ENCODE measurements around the gene HK1. TPM values are rescaled to one million over a fixed set of nuclear protein-coding genes. Genes with fewer than 3 reads are reported as not detected.

Gene HK1
- total and polyA plus RNA-seq, 10 donors, result 19.0 to 108 (median 63.4) TPM

DNA sequence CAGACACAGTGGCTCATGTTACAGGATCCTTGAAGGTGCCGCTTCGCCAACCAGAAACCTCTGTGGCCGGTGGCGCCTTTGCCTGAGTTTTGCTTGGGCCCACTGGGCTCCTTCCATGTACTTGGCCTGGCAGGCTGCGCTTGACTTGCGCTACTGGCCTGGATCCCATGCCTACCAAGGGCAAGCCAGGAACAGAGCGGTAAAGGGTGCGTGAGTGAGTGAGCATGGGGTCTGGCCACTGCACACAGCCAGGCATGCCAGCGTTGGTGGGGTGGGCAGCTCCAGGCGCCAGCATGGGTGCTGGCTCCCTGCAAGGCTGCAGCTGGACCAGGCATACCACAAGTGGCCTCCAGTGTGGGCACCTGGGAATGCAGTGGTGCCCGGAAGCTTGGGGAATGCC is 156.6 kb downstream of the HK1 start:
- H3K36me3 ChIP-seq, result no peaks in the 10 kb centered on the region
- WGBS, 5 donors, result 97 to 98% (median 97%) methylated on average over 10 to 11 of the region's 11 CpGs
- H3K27me3 ChIP-seq (replicated peaks in 1 of 7), result no peaks in the 10 kb centered on the region
- H3K4me3 ChIP-seq, result no peak overlapping the region
- peaks cover 0 to 19% (median 7%) of the 10 kb centered on the region in 6 donors for H3K4me1 ChIP-seq
- DNase-seq, result peak; percentile 62
- no peaks in the 10 kb centered on the region for H3K9me3 ChIP-seq
- H3K27ac ChIP-seq, result no peak overlapping the region
- TF ChIP-seq POLR2AphosphoS5 (IDR thresholded peaks at IDR 0.05) (no peak), POLR2A (IDR thresholded peaks at IDR 0.05) (no peak)
- TF ChIP-seq, protein P1, sequence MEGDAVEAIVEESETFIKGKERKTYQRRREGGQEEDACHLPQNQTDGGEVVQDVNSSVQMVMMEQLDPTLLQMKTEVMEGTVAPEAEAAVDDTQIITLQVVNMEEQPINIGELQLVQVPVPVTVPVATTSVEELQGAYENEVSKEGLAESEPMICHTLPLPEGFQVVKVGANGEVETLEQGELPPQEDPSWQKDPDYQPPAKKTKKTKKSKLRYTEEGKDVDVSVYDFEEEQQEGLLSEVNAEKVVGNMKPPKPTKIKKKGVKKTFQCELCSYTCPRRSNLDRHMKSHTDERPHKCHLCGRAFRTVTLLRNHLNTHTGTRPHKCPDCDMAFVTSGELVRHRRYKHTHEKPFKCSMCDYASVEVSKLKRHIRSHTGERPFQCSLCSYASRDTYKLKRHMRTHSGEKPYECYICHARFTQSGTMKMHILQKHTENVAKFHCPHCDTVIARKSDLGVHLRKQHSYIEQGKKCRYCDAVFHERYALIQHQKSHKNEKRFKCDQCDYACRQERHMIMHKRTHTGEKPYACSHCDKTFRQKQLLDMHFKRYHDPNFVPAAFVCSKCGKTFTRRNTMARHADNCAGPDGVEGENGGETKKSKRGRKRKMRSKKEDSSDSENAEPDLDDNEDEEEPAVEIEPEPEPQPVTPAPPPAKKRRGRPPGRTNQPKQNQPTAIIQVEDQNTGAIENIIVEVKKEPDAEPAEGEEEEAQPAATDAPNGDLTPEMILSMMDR (IDR thresholded peaks at IDR 0.05 in 8 of 11, conservative IDR thresholded peaks at IDR 0.05 in 3 of 11), result no peak
- intact Hi-C loops (cut with DNase I; ENCODE audit: low total_unique reads), result no loop called here

DNA sequence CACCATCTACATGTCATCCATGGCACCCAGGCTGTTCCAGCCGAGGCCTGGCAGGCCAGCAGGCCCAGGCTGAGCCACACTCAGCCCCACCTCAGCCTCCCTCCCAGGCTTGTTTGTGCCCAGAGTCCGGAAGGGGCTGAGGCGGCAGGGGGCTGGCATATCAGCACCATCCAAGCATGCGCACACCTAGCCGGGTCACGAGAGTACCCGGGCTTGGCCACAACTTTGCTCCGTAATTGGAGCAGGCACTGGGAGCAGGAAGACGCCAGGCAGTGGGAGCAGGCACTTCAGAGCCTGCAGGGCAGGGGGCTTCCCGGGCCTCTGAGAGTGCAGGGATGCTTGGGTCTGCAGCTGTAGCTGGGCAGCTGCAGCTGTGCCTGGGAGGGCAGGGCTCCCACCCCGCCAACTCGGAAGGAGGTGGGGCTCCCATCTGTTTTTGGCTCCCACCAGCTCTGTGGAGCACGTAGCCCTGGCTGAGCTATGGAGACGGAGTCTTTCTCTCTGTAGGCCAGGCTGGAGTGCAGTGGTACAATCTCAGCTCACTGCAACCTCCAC is 157.7 kb downstream of the HK1 start:
- intact Hi-C loops (cut with DNase I; ENCODE audit: low total_unique reads), result no loop called here
- Histone ChIP-seq H3K4me1 (peaks cover 0 to 22% (median 7%) of the 10 kb centered on the region in 6 donors), H3K36me3 (no peaks in the 10 kb centered on the region), H3K27ac (no peak overlapping the region), H3K4me3 (no peak overlapping the region), H3K27me3 (replicated peaks in 1 of 7) (no peaks in the 10 kb centered on the region), H3K9me3 (no peaks in the 10 kb centered on the region)
- TF ChIP-seq, protein P1 (IDR thresholded peaks at IDR 0.05 in 8 of 11, conservative IDR thresholded peaks at IDR 0.05 in 3 of 11), result no peak
- TF ChIP-seq POLR2A (IDR thresholded peaks at IDR 0.05) (no peak), POLR2AphosphoS5 (IDR thresholded peaks at IDR 0.05) (no peak)
- peak; percentile 46 for DNase-seq
- 90 to 95% (median 91%) methylated on average over 8 to 14 of the region's 14 CpGs for WGBS, 5 donors

DNA sequence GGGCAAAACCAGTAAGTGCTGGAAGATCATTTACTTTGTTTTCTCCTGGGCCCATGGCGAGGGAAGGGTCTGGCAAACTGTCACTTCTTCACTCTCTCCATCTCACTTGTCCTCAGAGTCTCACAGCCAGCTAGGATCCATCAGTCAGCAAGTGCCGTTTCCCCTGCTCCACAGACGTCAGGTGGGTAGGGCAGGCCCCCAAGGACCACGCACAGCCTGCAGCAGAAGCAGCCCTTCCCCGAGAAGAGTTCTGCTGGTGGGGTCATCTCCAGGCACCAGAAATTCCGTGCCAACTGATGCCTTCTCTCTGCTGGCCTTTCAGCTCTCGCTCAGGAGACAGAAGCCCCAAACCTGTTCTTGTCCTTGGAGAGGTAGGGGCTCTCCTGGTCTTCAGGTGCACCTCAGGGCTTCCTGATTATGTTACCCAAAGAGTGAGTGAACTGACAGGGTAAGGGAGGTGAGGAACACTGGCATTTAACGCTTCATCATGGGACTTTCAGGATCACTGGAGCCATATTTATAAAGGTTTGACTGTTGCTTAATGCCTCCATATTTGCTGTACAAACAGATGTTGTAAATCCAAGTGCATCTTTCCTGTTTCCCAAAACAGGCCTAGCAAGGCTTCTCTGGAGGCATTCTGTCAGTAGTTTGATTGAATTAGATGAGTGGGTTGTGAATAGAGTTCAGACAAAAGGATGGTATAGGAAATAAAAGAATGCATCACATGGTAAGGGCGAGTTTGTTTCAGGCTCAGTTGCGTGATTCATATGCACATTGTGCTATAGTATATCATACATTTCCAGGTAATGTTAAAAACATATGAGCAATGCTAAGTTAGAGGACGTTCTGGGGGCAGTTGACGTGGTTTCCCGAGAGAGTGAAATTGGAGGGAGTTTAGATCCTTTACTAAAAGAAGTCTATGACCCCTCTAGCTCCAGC is 159.3 kb downstream of the HK1 start:
- no peak overlapping the region for H3K27ac ChIP-seq
- intact Hi-C loops (cut with DNase I; ENCODE audit: low total_unique reads), result no loop called here
- WGBS, 5 donors, result 86 to 93% (median 91%) methylated on average over 13 of the region's 13 CpGs
- H3K4me3 ChIP-seq, result no peak overlapping the region
- peak; percentile 43 for DNase-seq
- no peaks in the 10 kb centered on the region for H3K9me3 ChIP-seq
- TF ChIP-seq POLR2AphosphoS5 (IDR thresholded peaks at IDR 0.05), result no peak
- TF ChIP-seq, protein P1 (IDR thresholded peaks at IDR 0.05 in 8 of 11, conservative IDR thresholded peaks at IDR 0.05 in 3 of 11), result no peak
- no peak for TF ChIP-seq POLR2A (IDR thresholded peaks at IDR 0.05)
- no peaks in the 10 kb centered on the region for H3K36me3 ChIP-seq
- peaks cover 0 to 22% (median 7%) of the 10 kb centered on the region in 6 donors for H3K4me1 ChIP-seq
- no peaks in the 10 kb centered on the region for H3K27me3 ChIP-seq (replicated peaks in 1 of 7)
